Ecto neural progenitor cell (in vitro differentiated cells): ENCODE data around the gene RAPGEF1.

Experiments used
- DNase-seq: peaks from one replicate; pipeline ENCODE4 v3.0.0-alpha.2; 2018; ENCODE audit warnings: low spot score

Gene RAPGEF1

GRCh38 chr9:131747352-131747751, 7.5 kb upstream of the RAPGEF1 start:
- DNase-seq = no peak

GRCh38 chr9:131745610-131746009, 5.7 kb upstream of the RAPGEF1 start:
- DNase-seq = no peak

GRCh38 chr9:131744720-131745201, 4.9 kb upstream of the RAPGEF1 start:
- no peak for DNase-seq

GRCh38 chr9:131744171-131744719, 4.4 kb upstream of the RAPGEF1 start:
- no peak for DNase-seq

DNA sequence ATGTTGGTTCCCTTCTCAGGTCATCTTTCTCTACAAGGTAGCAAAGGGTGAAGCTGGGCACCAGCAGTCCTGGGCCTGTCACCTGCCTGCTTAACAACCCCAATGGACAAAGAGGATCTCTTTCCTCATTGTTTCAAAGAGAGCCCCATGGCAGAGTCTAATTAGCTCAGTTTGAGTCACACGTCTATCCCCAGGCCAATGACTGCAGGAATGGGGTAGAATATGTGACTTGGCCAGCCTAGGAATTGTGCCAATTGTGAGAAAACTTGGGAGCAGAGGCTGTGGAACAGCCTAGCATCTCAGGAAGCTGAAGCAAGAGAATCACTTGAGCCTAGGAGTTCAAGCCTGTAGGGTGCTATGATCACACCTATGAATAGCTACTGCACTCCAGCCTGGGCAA, 3.6 kb upstream of the RAPGEF1 start:
- DNase-seq = no peak

- no peak for DNase-seq
Measured at GRCh38 chr9:131743096-131743495, 3.2 kb upstream of the RAPGEF1 start.

GRCh38 chr9:131740898-131741297, 1.0 kb upstream of the RAPGEF1 start:
- no peak for DNase-seq

DNA sequence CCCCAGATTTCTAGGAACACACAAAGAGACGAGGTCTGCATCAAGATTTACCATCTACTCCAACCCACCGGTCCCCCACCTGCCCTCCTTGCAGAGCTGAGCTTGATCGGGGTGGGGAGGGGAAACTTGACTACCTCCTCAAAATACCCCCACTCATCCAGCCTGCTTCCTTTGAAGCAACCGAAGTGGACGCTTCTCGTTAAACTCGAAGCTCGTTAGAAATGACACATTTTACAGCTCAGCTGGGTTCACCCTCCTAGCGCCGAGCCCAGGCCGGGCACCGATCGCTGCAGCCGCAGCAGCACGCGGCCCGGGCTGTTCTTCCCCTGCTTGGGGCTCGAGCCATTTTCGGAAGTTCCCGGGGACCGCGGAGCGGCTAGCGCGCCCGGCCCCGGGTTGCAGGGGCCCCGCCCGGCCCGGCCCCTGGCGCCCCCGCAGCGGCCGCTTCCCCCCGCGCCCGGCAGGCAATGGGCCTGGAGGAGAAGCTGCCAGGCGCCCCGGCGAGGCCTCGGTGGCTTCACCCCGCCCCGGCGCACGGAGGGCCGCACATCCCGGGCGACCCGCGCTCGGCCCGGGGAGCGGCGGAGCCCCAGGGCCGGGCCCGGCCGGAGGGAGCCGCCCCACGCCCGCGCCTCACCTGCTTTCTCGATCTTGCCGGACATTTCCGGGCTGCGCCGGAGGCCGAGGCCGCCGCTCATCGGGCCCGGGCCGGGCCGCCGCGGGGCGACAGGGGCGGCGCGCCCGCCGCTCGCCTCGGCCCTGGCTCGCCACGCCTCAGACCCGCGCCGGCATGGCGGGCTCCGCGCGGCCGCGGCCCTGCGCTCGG, 530 bp downstream of the RAPGEF1 start:
- peak; percentile 65 for DNase-seq

DNA sequence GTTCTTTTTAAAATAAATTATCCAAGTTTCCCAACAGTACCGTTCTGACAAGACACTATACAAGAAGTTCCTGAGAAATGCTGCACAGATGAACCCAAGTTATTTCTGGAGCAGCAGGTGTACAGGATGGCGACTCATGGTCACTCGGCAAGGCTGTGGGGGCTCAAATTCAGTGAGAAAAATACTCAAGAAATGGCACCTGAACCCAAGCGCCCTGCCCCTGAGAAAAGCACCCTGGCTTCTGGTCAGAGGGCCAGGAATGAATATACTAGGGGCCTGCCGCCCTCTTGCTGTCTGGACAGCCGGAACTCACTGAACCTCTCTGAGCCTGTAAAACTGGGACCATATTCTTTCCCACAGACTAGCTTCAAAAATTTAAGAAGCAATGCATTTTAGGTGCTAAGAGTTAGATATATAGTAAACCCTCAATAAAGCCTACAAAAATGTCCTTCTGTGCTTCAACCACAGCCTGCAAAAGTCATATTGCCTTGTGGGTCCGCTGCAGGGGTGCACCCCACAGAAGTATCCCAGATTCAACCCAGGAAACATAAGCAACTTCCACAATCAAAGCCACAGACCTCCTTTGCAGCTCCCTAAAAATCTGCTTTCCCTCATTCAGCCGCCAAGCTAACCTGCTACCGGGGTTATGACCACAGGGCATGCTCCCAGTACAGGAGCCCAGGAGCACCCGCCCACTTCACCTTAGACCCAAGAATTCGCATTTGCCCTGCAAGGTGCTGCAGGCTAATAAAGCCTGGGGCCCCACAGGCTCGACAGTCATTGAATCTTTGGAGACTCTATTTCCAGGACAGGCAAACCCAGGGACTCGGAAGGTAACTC, 1.4 kb downstream of the RAPGEF1 start:
- no peak for DNase-seq

GRCh38 chr9:131737426-131737825, 2.5 kb downstream of the RAPGEF1 start:
- no peak for DNase-seq

- DNase-seq = no peak
Measured at GRCh38 chr9:131736431-131736830, 3.4 kb downstream of the RAPGEF1 start.

GRCh38 chr9:131735238-131736128, 4.4 kb downstream of the RAPGEF1 start:
- DNase-seq = no peak

- DNase-seq = no peak
Measured at GRCh38 chr9:131734781-131735180, 5.1 kb downstream of the RAPGEF1 start.

DNA sequence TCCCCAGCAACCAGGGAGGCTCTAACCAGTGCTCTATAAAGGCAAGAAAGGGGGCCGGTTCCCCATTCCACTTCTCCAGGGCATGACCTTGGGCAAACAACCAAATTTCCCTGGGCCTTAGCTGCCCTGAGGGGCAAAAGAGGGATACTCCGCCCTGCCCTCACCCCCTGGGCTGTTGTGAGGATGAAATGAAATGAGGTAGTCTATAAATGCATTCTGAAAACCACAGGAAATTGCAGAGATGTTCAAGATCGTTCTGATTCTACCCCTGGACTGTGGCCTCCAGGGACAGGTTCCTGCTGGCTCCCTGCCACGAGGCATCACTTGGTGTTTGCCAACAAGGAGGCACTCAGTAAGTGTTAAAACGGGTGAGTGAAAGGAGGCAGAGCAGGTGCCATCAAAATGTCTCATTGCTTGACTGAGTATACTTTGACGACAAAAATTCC, 5.7 kb downstream of the RAPGEF1 start:
- DNase-seq = no peak

GRCh38 chr9:131733541-131734061, 6.3 kb downstream of the RAPGEF1 start:
- no peak for DNase-seq

DNA sequence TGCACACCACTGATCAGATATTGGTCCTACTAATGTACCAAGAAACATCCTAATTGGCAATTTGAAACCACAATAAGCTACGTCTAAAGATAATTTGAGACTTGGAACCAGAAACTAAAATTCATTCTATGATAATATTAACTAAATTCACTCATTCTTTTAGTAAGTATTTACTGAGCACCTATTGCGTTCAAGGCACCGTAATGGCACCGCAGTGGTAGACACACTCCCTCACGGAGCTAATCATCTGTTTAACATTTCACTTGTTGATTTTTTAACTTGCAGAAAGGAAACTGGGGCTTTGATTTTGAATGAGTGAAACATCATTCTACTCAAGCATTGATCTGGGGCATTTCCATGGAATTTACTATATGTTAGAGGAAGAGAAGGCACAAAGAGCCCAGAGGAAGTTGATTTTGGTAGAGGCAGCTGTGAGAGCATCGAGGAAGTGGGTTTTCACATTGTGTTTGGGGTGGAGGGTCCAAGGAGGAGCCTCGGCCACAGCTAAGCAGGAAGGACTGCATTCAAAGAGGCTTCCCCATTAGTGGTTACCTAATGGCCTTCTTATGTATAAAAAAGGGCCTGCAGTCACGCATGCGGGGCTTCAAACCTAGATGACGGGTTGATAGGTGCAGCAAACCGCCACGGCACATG, 7.1 kb downstream of the RAPGEF1 start:
- no peak for DNase-seq

- DNase-seq = no peak
Measured at GRCh38 chr9:131732061-131732526, 7.8 kb downstream of the RAPGEF1 start.

DNA sequence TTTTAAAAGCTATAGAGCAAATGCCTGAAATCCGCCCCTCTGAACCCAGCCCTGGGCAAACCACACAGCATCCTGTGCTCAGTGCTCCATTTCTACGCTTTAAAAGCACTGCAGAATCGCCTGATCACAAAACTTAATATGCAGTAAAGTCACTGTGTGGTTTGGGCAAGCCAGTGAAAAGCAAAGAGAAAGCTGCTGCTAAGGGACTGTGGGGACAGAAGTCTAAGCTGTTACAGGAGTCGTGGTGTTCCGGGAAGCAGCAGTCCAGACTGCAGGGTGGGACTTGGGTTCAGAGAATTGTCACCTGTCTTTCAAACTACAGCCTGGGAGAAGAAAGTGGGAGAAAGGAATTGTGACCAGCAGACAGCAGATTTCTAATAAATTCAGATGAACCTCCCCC, 8.2 kb downstream of the RAPGEF1 start:
- DNase-seq = no peak

DNA sequence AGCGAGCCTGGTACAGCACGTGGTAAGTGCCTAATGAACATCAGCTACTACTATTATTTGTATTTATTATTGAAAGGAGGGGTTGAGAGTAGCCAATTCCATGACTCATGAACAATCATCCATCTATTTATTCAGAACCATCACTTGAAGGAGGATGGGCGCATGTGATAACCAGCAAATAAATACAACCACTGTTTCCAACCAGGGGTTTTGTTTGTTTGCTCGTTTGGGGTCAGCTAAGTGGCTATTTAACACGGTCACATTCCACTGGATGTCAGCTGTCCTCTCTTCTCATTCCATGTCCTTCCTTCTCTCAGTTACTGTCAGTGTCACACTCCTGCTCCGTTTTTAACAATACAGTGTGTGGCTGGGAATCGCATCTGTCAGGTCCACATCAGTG, 8.6 kb downstream of the RAPGEF1 start:
- no peak for DNase-seq

GRCh38 chr9:131728961-131729360, 10.9 kb downstream of the RAPGEF1 start:
- DNase-seq = no peak

DNA sequence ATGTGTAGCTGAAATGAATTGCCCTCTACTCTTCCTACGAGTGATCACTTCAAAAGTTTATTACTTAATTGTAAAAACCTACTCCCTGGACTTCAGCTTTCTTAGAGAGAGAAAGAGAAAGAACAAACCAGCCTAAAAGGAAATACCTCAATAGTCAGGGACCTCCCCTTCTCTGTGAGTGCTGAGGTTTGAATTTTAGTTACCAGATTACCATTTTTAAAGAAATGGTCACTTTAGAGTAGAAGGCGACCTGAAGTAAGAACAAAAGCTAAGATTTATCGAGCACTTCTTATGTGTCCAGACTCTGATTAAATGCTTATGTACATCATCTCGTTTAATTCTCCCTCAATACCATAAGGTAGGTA, 11.3 kb downstream of the RAPGEF1 start:
- no peak for DNase-seq
